Sigmoid colon (tissue), 4 donors: ENCODE results near the gene ACBD3.

Experiments used
- POLR2A ChIP-seq, 2 donors: fragments of 450-650 bp; IDR thresholded peaks; one replicate each; pipeline ENCODE4 v1.6.1; 2016; ENCODE audit warnings: antibody characterized with exemption in 2 of 2, mild to moderate bottlenecking in 2 of 2, moderate library complexity in 2 of 2
- POLR2AphosphoS5 ChIP-seq, 4 donors: sonication (generic); formaldehyde crosslinking; IDR thresholded peaks; one replicate each; pipeline ENCODE4 v1.6.1; 2017; ENCODE audit warnings: antibody characterized with exemption in 4 of 4
- TF ChIP-seq, protein P1 (sequence below), 4 experiments: fragments of 450-650 bp in 3 of 4; fragments of 200-600 bp in 1 of 4; IDR thresholded peaks; one replicate each; pipeline ENCODE4 v1.5.1; 2016 to 2019; ENCODE audit warnings: antibody characterized with exemption in 4 of 4, mild to moderate bottlenecking in 3 of 4, moderate library complexity in 2 of 4

GRCh38 chr1:226216056-226216455 is 29.5 kb upstream of the ACBD3 start:
- TF ChIP-seq, protein P1, sequence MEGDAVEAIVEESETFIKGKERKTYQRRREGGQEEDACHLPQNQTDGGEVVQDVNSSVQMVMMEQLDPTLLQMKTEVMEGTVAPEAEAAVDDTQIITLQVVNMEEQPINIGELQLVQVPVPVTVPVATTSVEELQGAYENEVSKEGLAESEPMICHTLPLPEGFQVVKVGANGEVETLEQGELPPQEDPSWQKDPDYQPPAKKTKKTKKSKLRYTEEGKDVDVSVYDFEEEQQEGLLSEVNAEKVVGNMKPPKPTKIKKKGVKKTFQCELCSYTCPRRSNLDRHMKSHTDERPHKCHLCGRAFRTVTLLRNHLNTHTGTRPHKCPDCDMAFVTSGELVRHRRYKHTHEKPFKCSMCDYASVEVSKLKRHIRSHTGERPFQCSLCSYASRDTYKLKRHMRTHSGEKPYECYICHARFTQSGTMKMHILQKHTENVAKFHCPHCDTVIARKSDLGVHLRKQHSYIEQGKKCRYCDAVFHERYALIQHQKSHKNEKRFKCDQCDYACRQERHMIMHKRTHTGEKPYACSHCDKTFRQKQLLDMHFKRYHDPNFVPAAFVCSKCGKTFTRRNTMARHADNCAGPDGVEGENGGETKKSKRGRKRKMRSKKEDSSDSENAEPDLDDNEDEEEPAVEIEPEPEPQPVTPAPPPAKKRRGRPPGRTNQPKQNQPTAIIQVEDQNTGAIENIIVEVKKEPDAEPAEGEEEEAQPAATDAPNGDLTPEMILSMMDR (IDR thresholded peaks at IDR 0.05): no peak
- TF ChIP-seq POLR2AphosphoS5 (IDR thresholded peaks at IDR 0.05) (no peak), POLR2A (IDR thresholded peaks at IDR 0.05) (no peak)
